ENCODE measurements around the gene DNAH17.

DNAH17 gene

GRCh38 chr17:78401246-78401645, 175.9 kb downstream of the DNAH17 start:
- DNase-seq: no peak

- no peak for DNase-seq
These were observed 176.5 kb downstream of the DNAH17 start for GRCh38 chr17:78400581-78401240.

- DNase-seq: no peak
These were observed 177.5 kb downstream of the DNAH17 start for GRCh38 chr17:78399693-78400144.

DNA sequence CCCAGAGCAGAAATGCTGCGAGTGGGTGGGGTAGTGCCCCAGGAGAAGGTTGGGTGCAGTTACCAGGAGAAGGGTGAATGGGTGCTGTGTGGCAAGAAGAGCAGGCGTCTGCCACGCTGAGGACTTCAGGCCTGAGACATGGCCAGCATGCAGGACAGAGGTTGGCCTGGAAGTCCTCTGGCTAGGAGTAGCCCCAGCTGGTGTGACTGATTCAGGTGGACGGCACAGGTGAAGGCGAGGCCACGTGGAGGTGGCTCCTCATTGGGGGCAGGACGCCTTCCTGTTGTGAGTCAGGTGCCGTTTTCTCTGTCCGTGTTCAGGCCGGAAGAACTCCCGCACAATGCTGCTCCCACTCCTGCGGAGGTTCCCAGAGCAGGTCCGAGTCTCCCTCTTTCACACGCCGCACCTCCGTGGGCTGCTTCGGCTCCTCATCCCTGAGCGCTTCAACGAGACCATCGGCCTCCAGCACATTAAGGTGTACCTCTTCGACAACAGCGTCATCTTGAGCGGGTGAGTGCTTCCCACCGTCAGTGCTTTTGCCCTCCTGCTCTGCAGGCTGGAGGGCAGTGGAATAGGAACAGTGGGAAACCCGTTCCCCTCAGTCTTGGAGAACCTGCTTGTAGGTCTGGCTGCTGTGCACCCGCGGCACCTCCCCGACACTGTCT, 178.0 kb downstream of the DNAH17 start:
- DNase-seq: no peak

DNA sequence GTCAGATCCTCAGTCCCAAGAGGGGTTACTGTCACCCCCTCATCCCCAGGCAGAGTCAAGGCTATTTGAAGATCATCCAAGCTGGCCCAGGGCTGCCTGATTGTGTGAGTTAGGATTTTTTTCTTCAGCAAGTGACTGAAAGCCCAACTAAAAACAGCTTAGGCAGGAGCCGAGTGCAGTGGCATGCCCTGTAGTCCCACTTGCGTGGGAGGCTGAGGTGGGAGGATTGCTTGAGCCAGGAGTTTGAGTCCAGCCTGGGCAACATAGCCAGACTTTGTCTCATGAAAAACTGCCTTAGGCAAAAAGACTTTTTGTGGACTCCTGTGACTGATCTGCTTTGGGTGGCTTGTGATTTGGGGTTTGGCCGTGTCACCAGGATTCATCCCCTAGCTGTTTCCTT, 178.8 kb downstream of the DNAH17 start:
- DNase-seq: no peak

- no peak for DNase-seq
These were observed 179.5 kb downstream of the DNAH17 start for GRCh38 chr17:78397681-78398101.

- DNase-seq: no peak
These were observed 180.5 kb downstream of the DNAH17 start for GRCh38 chr17:78396441-78397337.

DNA sequence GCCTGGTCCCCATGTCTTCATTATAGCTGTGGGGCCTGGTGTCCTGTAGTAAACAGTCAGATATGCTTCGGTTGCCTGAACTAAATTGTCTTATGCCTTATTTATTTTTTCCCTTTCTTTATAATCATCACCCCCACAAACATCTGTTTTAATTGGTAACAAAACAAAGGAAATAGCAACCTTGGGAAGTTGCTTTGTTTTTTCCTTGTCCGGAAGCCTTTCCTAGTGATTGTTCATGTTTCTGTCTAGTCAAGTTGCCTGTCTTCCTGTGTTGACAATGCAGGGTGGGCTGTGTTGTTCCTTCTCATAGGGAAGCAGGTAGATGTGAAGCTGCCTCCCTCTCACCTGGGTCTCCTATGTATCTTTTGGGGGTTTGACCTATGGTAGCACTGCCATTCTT, 182.0 kb downstream of the DNAH17 start:
- DNase-seq: no peak

DNA sequence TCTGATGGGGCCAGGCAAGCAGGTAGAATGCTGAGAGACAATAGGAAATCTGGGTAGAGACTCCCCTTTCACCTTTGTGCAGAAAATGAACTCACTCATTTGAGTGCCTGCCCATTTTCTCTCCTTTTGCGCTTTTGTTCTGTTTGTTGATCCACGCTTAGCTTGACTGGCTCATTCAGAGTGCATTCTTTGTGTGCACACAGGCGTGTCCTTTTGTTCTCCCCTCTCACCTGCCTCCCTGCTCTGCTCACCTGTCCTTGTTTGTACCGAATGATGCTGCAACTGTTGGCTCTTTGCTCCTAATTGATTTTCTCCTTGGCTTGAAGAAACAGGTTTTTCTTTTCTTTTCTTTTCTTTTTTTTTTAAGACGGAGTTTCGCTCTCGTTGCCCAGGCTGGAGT, 183.0 kb downstream of the DNAH17 start:
- DNase-seq: no peak

GRCh38 chr17:78393575-78393974, 183.6 kb downstream of the DNAH17 start:
- DNase-seq: no peak

DNA sequence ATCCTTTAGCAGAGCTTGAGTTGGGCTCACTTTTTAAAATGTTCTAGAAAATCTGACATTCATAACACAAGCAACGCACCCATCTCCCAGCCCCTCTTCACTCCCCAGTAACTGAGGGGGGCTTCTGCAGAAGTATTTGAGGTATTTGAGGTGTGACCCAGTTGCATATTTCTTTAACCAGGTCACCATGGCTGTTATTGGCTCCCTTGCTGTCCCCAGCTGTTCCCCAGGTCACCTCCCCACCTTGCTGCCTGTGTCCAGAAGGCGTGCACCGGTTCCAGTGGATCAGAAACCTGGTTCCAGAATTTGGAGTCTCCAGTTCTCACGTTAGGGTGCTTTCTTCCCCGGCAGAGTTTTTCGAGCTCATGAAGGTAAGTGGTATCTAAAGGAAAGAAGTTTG, 184.9 kb downstream of the DNAH17 start:
- no peak for DNase-seq

GRCh38 chr17:78391843-78392242, 185.4 kb downstream of the DNAH17 start:
- no peak for DNase-seq

- DNase-seq: no peak
These were observed 186.2 kb downstream of the DNAH17 start for GRCh38 chr17:78391051-78391431.

- DNase-seq: no peak
These were observed 186.8 kb downstream of the DNAH17 start for GRCh38 chr17:78390241-78391050.

GRCh38 chr17:78387977-78388941, 188.9 kb downstream of the DNAH17 start:
- DNase-seq: no peak

- no peak for DNase-seq
These were observed 192.6 kb downstream of the DNAH17 start for GRCh38 chr17:78384479-78385175.

DNA sequence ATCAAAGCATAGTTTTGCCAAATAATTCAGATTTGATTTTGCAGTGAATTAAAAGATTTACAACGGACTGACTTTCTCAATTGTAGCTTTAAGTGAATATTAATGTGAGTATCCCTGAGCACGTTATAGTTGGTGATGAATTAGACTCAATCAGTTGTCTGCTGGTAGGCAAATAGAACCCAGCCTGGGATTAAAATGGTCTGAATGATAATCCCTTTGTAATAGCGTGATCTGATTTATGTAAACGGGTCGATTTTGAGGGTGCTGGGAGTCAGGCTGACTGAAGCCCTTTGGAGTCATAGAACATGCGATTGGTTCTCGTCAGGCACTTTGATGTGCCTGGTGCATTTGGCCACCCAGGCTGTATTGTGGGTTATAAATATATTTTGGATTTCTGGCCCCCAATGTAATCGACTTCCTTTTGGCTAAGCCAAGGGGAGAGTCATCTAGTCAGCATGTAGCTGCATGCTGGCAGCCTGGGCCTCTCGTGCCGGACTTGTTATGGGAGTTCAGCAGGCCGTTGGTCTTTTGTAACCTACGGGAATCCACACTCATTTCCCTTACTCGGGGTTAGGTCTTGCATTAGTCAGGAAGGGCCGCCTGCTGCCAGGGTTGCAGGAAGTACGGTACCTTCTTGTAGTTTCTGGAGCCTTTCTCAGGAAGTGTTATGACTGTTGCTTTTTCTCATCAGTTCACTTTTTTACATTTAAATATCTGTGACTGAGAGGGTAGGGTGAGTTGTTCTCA, 193.3 kb downstream of the DNAH17 start:
- DNase-seq: peak; percentile 79

GRCh38 chr17:78381601-78382232, 195.5 kb downstream of the DNAH17 start:
- peak; percentile 62 for DNase-seq

- DNase-seq: no peak
These were observed 196.8 kb downstream of the DNAH17 start for GRCh38 chr17:78380370-78380769.

- DNase-seq: no peak
These were observed 198.1 kb downstream of the DNAH17 start for GRCh38 chr17:78379131-78379491.
